Measurements from ENCODE around the gene DPEP1. TPM values are rescaled to one million over a fixed set of nuclear protein-coding genes. Genes with fewer than 3 reads are reported as not detected.

DPEP1 gene
- total RNA-seq, 1 donor from 2014 or later: not detected

- Histone ChIP-seq H3K36me3 (no peaks in the 10 kb centered on the region), H3K9me3 (no peaks in the 10 kb centered on the region)
- intact Hi-C loops (cut with DNase I): no loop called here
Measured at GRCh38 chr16:89576153-89577054, 37.0 kb upstream of the DPEP1 start.

GRCh38 chr16:89577055-89577759 is 36.2 kb upstream of the DPEP1 start:
- no peak for TF ChIP-seq CTCF (IDR thresholded peaks at IDR 0.05)
- Histone ChIP-seq H3K36me3 (no peaks in the 10 kb centered on the region), H3K9me3 (no peaks in the 10 kb centered on the region), H3K4me3 (no peak overlapping the region), H3K4me1 (peaks cover 7 to 10% of the 10 kb centered on the region in 2 donors), H3K27me3 (peaks cover 4% of the 10 kb centered on the region), H3K27ac (no peak overlapping the region)
- no peak for DNase-seq (ENCODE audit: low spot score in 2 of 2)
- intact Hi-C loops (cut with DNase I): no loop called here

More at GRCh38 chr16:89576153-89577054, 37.0 kb upstream of the DPEP1 start:
- no peak overlapping the region for H3K27ac ChIP-seq
- no peak for TF ChIP-seq CTCF (IDR thresholded peaks at IDR 0.05)
- no peak for DNase-seq (ENCODE audit: low spot score in 2 of 2)
- peaks cover 4% of the 10 kb centered on the region for H3K27me3 ChIP-seq
- peaks cover 7 to 10% of the 10 kb centered on the region in 2 donors for H3K4me1 ChIP-seq
- H3K4me3 ChIP-seq: peak overlapping the region in 1 of 2 donors; percentile 38

- no peak for DNase-seq (ENCODE audit: low spot score in 2 of 2)
- intact Hi-C loops (cut with DNase I): no loop called here
- Histone ChIP-seq H3K27me3 (peaks cover 4% of the 10 kb centered on the region), H3K4me3 (no peak overlapping the region), H3K9me3 (no peaks in the 10 kb centered on the region), H3K36me3 (no peaks in the 10 kb centered on the region), H3K4me1 (peaks cover 4 to 10% of the 10 kb centered on the region in 2 donors), H3K27ac (no peak overlapping the region)
- TF ChIP-seq CTCF (IDR thresholded peaks at IDR 0.05): no peak
Measured at GRCh38 chr16:89579351-89579750, 34.1 kb upstream of the DPEP1 start.

- H3K9me3 ChIP-seq: no peaks in the 10 kb centered on the region
- TF ChIP-seq CTCF (IDR thresholded peaks at IDR 0.05): no peak
- DNase-seq (ENCODE audit: low spot score in 2 of 2): no peak
- H3K4me1 ChIP-seq: no peaks in the 10 kb centered on the region
- H3K4me3 ChIP-seq: no peak overlapping the region
- intact Hi-C loops (cut with DNase I): no loop called here
- H3K36me3 ChIP-seq: no peaks in the 10 kb centered on the region
- H3K27ac ChIP-seq: no peak overlapping the region
- no peaks in the 10 kb centered on the region for H3K27me3 ChIP-seq
Measured at GRCh38 chr16:89581045-89581695, 32.3 kb upstream of the DPEP1 start.

GRCh38 chr16:89581861-89582563 is 31.4 kb upstream of the DPEP1 start:
- Histone ChIP-seq H3K4me1 (no peaks in the 10 kb centered on the region), H3K4me3 (no peak overlapping the region), H3K9me3 (no peaks in the 10 kb centered on the region), H3K27ac (no peak overlapping the region), H3K27me3 (no peaks in the 10 kb centered on the region), H3K36me3 (no peaks in the 10 kb centered on the region)
- DNase-seq (ENCODE audit: low spot score in 2 of 2): no peak
- intact Hi-C loops (cut with DNase I): no loop called here
- no peak for TF ChIP-seq CTCF (IDR thresholded peaks at IDR 0.05)
